ENCODE measurements around the gene BACE2. TPM values are rescaled to one million over a fixed set of nuclear protein-coding genes. Genes with fewer than 3 reads are reported as not detected.

Gene BACE2
- total RNA-seq, 1 donor = 3.0 TPM

DNA sequence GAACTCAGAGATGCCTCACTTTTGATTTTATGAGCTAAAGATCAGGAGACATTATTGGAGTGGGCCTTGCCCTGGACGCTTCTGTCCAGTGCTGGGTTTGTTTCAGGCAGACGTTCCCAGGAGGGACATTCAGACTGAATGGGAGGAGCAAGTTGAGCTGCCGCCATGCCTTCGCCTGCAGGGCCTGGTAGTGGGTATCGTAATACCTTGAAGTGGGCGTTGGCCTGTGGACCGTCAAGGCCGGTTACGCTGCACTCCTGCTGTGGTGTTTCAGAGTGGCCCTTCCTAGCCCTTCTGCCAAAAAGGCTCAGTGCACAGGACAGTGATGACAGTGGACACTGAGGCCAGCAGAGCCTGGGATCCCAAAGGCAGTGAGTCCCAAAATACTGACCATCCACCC lies 150.3 kb downstream of the BACE2 start:
- TF ChIP-seq, protein P1, sequence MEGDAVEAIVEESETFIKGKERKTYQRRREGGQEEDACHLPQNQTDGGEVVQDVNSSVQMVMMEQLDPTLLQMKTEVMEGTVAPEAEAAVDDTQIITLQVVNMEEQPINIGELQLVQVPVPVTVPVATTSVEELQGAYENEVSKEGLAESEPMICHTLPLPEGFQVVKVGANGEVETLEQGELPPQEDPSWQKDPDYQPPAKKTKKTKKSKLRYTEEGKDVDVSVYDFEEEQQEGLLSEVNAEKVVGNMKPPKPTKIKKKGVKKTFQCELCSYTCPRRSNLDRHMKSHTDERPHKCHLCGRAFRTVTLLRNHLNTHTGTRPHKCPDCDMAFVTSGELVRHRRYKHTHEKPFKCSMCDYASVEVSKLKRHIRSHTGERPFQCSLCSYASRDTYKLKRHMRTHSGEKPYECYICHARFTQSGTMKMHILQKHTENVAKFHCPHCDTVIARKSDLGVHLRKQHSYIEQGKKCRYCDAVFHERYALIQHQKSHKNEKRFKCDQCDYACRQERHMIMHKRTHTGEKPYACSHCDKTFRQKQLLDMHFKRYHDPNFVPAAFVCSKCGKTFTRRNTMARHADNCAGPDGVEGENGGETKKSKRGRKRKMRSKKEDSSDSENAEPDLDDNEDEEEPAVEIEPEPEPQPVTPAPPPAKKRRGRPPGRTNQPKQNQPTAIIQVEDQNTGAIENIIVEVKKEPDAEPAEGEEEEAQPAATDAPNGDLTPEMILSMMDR (IDR thresholded peaks at IDR 0.05; ENCODE audit: insufficient read depth, low read depth, low read length) = no peak
- DNase-seq (ENCODE audit: low read depth) = no peak
- no peak overlapping the region for H3K4me3 ChIP-seq (ENCODE audit: low read depth, low read length)

DNA sequence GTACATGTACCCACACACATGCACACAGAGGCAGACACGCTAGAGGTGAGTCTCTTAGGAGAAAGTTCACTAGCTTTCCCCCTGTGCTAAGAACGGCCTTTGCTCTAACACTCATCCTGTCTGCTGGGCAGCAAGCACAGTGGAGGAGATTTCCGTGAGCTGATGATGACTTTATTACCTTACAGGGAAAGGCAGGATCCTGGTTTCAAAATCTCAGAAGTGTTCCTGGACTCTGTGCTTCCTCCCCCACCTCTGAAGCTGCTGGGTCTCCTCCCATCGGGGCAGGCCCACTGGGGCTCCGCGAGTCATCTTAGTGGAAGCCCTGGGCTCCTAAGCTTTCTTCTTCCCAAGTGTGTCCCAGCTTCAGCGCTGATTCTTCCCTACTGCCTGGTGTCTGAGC lies 151.3 kb downstream of the BACE2 start:
- TF ChIP-seq, protein P1 (IDR thresholded peaks at IDR 0.05; ENCODE audit: insufficient read depth, low read depth, low read length) = no peak
- no peak overlapping the region for H3K4me3 ChIP-seq (ENCODE audit: low read depth, low read length)
- DNase-seq (ENCODE audit: low read depth) = no peak

DNA sequence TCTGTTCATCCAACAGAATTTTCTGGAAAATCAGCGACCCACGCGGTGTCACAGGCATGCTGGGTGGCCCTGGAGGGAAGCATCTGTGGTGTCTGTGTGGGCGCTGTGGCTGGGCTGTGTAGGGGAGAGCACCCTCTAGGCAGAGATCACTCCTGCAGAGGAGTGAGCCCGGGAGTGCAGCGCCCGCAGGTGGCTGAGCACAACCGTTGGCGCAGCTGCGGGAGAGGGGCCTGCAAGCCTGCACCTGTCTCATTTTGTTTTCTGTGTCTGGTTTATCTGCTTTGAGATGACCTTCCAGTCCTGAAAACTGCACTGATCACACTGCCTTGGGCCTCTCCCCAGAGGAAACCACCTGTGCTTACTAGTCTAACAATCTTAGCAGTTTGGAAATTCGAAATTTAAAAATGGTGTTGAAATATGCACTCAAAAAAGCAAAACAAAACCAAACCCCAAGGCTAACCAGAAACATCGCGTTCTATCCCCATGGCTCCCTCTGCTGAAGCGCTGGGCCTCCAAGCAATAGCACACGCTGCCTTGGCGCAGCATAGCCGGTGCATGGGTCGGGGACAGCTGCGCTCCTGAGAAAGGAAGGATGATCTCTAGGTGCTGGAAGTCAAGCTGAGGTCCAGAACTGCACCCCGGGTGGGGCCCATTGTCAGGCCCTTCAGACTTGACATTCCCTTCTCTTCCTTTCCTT lies 153.4 kb downstream of the BACE2 start:
- no peak for DNase-seq (ENCODE audit: low read depth)
- H3K4me3 ChIP-seq (ENCODE audit: low read depth, low read length) = no peak overlapping the region
- TF ChIP-seq, protein P1 (IDR thresholded peaks at IDR 0.05; ENCODE audit: insufficient read depth, low read depth, low read length) = no peak

DNA sequence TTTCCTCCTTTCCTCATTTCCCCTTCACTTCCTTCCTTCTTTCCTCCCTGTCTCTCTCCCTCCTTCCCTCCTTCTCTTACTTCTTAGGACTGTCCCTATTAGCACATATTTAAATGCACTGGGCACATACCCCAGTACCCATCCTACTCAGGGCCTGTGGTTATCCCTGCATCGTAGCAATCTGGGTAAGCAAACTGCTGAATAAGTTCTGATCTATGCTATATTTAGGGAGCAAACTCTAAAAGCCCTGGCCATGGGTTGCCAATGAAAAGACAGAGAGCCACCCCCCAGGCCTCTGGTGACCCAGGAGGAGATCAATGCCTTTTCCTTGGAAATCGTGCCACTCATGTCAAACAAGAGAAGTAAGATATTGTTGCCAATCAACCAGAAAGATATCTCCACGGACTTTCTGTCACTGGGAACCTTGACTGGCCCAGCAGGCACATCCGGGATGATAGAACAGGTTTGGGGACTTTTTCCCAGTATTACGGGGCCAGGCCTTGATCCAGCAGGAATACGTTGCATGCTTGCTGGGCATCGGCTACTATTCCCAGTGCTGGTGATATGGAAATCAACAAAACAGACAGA lies 154.0 kb downstream of the BACE2 start:
- H3K4me3 ChIP-seq (ENCODE audit: low read depth, low read length) = no peak overlapping the region
- TF ChIP-seq, protein P1 (IDR thresholded peaks at IDR 0.05; ENCODE audit: insufficient read depth, low read depth, low read length) = no peak
- no peak for DNase-seq (ENCODE audit: low read depth)

DNA sequence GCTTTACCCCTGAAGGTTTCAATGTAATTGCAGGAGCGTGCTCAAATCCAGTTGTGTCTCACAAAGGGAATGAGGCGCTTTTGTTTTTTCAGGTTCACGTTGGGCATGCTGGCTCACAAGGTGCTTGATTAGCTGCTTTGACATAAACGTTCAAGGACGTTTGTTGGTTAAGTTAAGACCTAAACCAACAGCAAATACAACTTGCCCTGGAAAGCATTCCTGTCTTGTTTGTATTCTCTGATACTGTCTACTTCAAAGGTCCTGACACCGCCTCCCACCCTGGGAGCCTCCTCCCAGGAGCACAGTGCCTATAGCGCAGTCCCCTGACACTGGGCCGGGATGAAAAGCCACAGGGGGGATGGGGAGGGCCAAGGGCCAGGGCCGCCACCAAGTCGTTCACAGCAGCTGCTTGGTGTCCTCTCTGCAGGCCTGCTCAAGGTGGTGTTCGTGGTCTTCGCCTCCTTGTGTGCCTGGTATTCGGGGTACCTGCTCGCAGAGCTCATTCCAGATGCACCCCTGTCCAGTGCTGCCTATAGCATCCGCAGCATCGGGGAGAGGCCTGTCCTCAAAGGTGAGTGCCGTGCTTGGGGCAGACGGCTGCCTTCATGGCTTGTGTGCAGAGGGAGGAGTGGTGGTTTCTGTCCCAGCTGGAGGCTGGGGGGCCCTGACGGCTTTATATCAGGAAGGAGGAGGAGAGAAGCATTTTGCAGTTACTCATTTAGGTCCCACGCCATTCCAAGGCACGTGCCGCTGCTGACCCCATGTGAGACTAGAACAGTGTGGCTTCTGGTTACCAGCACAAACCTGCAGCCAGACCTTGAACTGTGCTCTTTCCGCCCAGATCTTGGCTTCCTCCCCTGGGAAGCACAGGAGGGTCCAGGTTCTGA lies 154.8 kb downstream of the BACE2 start:
- no peak overlapping the region for H3K4me3 ChIP-seq (ENCODE audit: low read depth, low read length)
- TF ChIP-seq, protein P1 (IDR thresholded peaks at IDR 0.05; ENCODE audit: insufficient read depth, low read depth, low read length) = no peak
- DNase-seq (ENCODE audit: low read depth) = no peak

DNA sequence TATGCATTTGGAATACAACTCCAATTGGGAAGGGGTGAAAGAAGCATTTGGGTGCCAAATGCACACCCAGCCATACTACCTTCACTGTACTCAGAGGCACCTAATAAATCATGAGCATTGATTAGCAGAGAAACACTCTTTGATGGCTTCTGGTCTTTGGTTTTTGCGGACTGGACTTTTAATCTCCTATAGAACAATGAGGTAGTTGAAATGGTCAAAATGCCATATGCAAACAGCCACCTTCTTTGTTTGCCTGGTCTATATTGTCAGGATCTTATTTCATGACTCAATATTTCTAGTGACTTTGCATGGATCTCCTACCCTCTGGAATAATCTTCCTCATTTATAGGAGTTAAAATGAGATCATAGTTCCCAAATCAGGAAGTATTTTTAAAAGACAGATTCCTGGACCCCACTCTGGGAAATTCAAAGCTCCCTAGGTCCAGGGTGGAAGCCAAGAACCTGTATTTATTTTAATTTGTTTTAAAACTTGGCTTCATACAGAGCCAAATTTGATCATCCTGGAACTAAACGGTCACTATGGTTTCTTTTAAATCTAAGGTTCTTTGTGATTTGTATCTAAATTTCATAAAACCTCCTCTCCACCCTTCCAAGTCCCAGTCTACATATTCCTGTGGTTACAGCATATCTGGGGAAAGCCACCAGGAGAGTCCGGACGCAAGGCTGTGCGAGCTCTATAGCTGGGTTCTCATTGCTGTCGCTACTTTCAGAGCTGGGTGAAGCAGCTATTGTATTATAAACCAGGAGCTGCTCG lies 157.4 kb downstream of the BACE2 start:
- TF ChIP-seq, protein P1 (IDR thresholded peaks at IDR 0.05; ENCODE audit: insufficient read depth, low read depth, low read length) = no peak
- H3K4me3 ChIP-seq (ENCODE audit: low read depth, low read length) = no peak overlapping the region
- DNase-seq (ENCODE audit: low read depth) = no peak
